Caco-2 (cell line): Measurements from ENCODE around the gene CAP1. TPM values are rescaled to one million over a fixed set of nuclear protein-coding genes. Genes with fewer than 3 reads are reported as not detected.

Experiments used
- BruUV-seq: library from RNA; stranded (reverse); fragments of 400-500 nt; replicated peaks from 2 replicates; lab custom pipeline; 2021; lab: Mats Ljungman, UMichigan
- CTCF ChIA-PET: fragments of 300-600 bp; sonication (Branson Sonifier 250); formaldehyde crosslinking; loops from one replicate; lab custom pipeline; 2022; ENCODE audit warnings: antibody characterized with exemption; lab: Charles Lee
- POLR2A ChIA-PET: fragments of 300-600 bp; sonication (Branson Sonifier 250); formaldehyde crosslinking; loops from one replicate; lab custom pipeline; 2022; ENCODE audit warnings: antibody characterized with exemption; lab: Charles Lee
- DNase-seq, 2 experiments: peaks; one replicate each; pipeline versions ENCODE4 v3.0.0 to v3.0.0-alpha.2; 2020 to 2022
- H3K27me3 ChIP-seq: replicated peaks from 2 replicates; pipeline ENCODE4 v1.6.0; 2011; ENCODE audit warnings: low read length; ENCODE audit not compliant: control insufficient read depth, insufficient read depth
- H3K36me3 ChIP-seq: 2 replicates; pipeline ENCODE4 v1.5.1; 2011; ENCODE audit warnings: low read length; ENCODE audit not compliant: control insufficient read depth, insufficient read depth
- H3K4me1 ChIP-seq: fragments of 250-450 bp; sonication (Bioruptor Pico); 2 replicates; pipeline ENCODE4 v1.5.1; 2020; ENCODE audit warnings: mild to moderate bottlenecking
- H3K4me3 ChIP-seq: 2 replicates; pipeline ENCODE4 v1.5.1; 2011; ENCODE audit warnings: low read depth, mild to moderate bottlenecking, control low read depth, low read length
- H3K9me3 ChIP-seq: fragments of 250-450 bp; sonication (Bioruptor Pico); 2 replicates; pipeline ENCODE4 v1.5.1; 2020; ENCODE audit warnings: mild to moderate bottlenecking, moderate library complexity
- H3K27ac Mint-ChIP-seq: one replicate; pipeline ENCODE4 v1.8.0; 2022; ENCODE audit warnings: mixed read lengths; ENCODE audit not compliant: unreplicated experiment
- H3K27me3 Mint-ChIP-seq: one replicate; pipeline ENCODE4 v1.8.0; 2022; ENCODE audit warnings: mixed read lengths; ENCODE audit not compliant: insufficient read depth, unreplicated experiment
- H3K36me3 Mint-ChIP-seq: one replicate; pipeline ENCODE4 v1.8.0; 2022; ENCODE audit warnings: mild to moderate bottlenecking, mixed read lengths; ENCODE audit not compliant: insufficient read depth, unreplicated experiment
- H3K4me1 Mint-ChIP-seq: one replicate; pipeline ENCODE4 v1.8.0; 2022; ENCODE audit warnings: low read depth, mixed read lengths; ENCODE audit not compliant: unreplicated experiment
- H3K4me3 Mint-ChIP-seq: one replicate; pipeline ENCODE4 v1.8.0; 2022; ENCODE audit warnings: mild to moderate bottlenecking, moderate library complexity, mixed read lengths; ENCODE audit not compliant: unreplicated experiment
- H3K9me3 Mint-ChIP-seq: one replicate; pipeline ENCODE4 v1.8.0; 2022; ENCODE audit warnings: mixed read lengths; ENCODE audit not compliant: unreplicated experiment
- intact Hi-C: fragments of 100-400 bp; cut with micrococcal nuclease; formaldehyde crosslinking; loops from one replicate; pipeline ENCODE4 v1.10.0; 2022; ENCODE audit not compliant: unreplicated experiment
- total RNA-seq: library from RNA; stranded (reverse); gene quantifications from 2 replicates; pipeline ENCODE4 v1.2.3, GENCODE V29; 2022
- TF ChIP-seq, protein P1 (sequence below), 2 experiments: fragments of 200-600 bp in 1 of 2; IDR thresholded peaks; 1 replicate in 1 of 2; 2 replicates in 1 of 2; pipeline versions ENCODE4 v1.5.1 to v1.8.0; 2011 to 2022; ENCODE audit warnings: antibody characterized with exemption in 1 of 2, control low read depth in 1 of 2, inconsistent platforms in 1 of 2, low read depth in 1 of 2, low read length in 1 of 2, mild to moderate bottlenecking in 1 of 2, moderate library complexity in 1 of 2; ENCODE audit not compliant: insufficient read depth in 1 of 2, severe bottlenecking in 1 of 2, unreplicated experiment in 1 of 2

CAP1 gene
- total RNA-seq, 1 experiment from 2014 or later: 181 TPM

DNA sequence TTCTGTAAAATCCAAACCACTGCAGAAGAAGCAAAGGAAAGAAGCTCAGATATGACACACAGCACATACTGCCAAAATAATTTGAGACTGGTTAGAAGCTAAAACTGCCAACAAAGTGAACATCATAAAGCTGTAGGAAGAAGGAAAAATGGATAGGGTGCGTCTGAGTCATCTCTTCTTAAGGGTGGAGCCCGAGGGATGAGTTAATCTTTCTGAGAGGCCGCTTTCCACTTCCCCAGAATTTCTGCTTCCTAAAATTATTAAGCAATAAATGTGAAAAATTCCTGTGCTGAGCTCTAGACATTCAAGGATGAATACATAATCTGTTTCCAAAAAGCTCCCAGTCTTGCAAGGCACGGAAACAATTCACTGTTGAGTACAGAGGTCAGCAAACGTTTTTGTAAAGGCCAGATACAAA lies 36.4 kb downstream of the CAP1 start:
- Mint-ChIP-seq H3K9me3 (no peaks in the 10 kb centered on the region), H3K4me3 (no peak overlapping the region), H3K36me3 (peaks cover 61% of the 10 kb centered on the region), H3K4me1 (no peaks in the 10 kb centered on the region), H3K27ac (no peak overlapping the region), H3K27me3 (no peaks in the 10 kb centered on the region)
- Histone ChIP-seq H3K4me1 (no peaks in the 10 kb centered on the region), H3K9me3 (no peaks in the 10 kb centered on the region), H3K4me3 (no peak overlapping the region), H3K27me3 (no peaks in the 10 kb centered on the region), H3K36me3 (no peaks in the 10 kb centered on the region; the same call in 1 of the 2 replicates)
- DNase-seq: no peak
- ChIA-PET POLR2A (no interaction called here), CTCF (interaction anchor here (0.5 to 1.0 kb wide), 2 partner anchors 241 to 262 kb away, joined by 3 read pairs; no protein-coding TSS in a partner anchor)
- intact Hi-C loops: loop anchor here (10.0 kb wide), 1 partner anchor 228 kb away; no protein-coding TSS in a partner anchor
- TF ChIP-seq, protein P1, sequence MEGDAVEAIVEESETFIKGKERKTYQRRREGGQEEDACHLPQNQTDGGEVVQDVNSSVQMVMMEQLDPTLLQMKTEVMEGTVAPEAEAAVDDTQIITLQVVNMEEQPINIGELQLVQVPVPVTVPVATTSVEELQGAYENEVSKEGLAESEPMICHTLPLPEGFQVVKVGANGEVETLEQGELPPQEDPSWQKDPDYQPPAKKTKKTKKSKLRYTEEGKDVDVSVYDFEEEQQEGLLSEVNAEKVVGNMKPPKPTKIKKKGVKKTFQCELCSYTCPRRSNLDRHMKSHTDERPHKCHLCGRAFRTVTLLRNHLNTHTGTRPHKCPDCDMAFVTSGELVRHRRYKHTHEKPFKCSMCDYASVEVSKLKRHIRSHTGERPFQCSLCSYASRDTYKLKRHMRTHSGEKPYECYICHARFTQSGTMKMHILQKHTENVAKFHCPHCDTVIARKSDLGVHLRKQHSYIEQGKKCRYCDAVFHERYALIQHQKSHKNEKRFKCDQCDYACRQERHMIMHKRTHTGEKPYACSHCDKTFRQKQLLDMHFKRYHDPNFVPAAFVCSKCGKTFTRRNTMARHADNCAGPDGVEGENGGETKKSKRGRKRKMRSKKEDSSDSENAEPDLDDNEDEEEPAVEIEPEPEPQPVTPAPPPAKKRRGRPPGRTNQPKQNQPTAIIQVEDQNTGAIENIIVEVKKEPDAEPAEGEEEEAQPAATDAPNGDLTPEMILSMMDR (IDR thresholded peaks at IDR 0.05; ENCODE audit: insufficient read depth in 1 of 2, low read depth in 1 of 2, low read length in 1 of 2, severe bottlenecking in 1 of 2, unreplicated experiment in 1 of 2): no peak
- no TSS peak for BruUV-seq

DNA sequence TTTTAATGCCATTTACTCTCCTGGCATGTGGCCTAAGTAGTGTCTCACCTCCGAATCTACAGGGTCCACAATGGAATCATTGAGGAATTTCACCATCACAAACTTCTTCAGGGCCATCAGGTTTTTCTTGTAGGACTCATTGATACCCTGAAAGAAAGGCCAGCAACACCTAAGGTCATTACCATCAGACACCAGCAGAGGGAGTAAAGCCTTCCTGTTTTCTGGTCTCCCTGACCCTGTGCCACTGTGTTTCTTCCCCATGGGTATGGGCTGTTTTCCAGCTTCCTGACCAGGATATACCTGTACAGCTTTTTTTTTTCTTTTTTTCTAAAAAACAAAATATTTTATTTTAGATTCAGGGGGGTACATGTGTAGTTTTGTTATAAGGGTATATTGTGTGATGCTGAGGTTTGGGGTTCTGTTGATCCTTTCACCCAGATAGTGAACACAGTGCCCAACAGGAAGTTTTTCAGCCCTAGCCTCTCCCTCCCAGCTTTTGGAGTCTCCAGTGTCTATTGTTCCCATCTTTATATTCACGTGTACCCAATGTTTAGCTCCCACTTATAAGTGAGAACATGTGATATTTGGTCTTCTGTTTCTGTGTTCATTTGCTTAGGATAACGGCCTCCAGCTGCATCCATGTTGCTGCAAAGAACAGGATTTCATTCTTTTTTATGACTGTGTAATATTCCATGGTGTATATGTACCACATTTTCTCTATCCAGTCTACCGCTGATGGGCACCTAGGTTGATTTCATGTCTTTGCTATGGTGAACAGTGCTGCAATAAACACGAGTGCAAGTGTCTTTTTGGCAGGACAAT lies 38.2 kb downstream of the CAP1 start:
- TF ChIP-seq, protein P1 (IDR thresholded peaks at IDR 0.05; ENCODE audit: insufficient read depth in 1 of 2, low read depth in 1 of 2, low read length in 1 of 2, severe bottlenecking in 1 of 2, unreplicated experiment in 1 of 2): peak; percentile 62 to 70
- POLR2A ChIA-PET: no interaction called here
- Mint-ChIP-seq H3K36me3 (peaks cover 53% of the 10 kb centered on the region), H3K4me3 (no peak overlapping the region), H3K4me1 (no peaks in the 10 kb centered on the region), H3K9me3 (no peaks in the 10 kb centered on the region), H3K27me3 (no peaks in the 10 kb centered on the region), H3K27ac (no peak overlapping the region)
- intact Hi-C loops: loop anchor here (1.0 to 10.0 kb wide), 2 partner anchors 226 to 260 kb away; no protein-coding TSS in a partner anchor
- Histone ChIP-seq H3K27me3 (no peaks in the 10 kb centered on the region), H3K9me3 (no peaks in the 10 kb centered on the region), H3K4me3 (no peak overlapping the region), H3K36me3 (no peaks in the 10 kb centered on the region), H3K4me1 (no peaks in the 10 kb centered on the region)
- CTCF ChIA-PET: interaction anchor here (0.8 to 1.4 kb wide), 3 partner anchors 65 to 260 kb away, joined by 4 to 6 read pairs (median 6); no protein-coding TSS in a partner anchor
- peak; percentile 58 to 75 for DNase-seq
- BruUV-seq: no TSS peak

DNA sequence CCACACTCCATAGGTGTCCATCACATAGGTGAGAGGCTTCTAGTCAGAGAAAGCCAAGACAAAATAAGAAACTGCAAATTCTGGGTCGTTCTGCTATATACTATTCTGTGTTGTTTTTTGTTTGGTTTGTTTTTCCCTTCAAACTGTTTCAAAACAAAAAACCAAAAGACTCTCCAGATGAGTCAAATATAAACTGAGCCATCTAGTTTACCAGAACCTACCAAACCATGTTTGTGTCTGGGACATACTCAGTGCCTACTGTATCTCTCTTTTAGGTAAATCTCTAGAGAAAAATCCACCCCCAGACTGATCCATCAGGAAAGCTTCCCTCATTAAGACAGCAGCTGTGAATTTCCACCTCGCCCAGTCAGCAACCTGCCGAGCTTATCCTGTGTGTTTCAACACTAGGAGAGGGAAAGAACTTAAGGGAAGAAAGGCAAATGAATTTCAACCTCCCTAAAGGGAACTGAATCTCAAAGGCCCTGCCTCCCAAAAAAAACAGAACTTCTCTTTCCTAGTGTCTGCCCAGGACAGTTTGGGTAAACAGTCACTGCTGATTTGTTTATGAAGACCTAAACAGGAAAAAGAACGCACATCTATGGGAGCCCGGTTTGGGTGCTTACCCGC lies 39.4 kb downstream of the CAP1 start:
- intact Hi-C loops: loop anchor here (10.0 kb wide), 2 partner anchors 65 to 225 kb away; no protein-coding TSS in a partner anchor
- POLR2A ChIA-PET: no interaction called here

More for the DNA sequence above, 39.4 kb downstream of the CAP1 start:
- no peaks in the 10 kb centered on the region for H3K27me3 ChIP-seq
- no peaks in the 10 kb centered on the region for H3K4me1 ChIP-seq
- H3K4me3 ChIP-seq: no peak overlapping the region
- no peak for DNase-seq
- H3K27me3 Mint-ChIP-seq: no peaks in the 10 kb centered on the region
- H3K27ac Mint-ChIP-seq: no peak overlapping the region
- H3K9me3 ChIP-seq: no peaks in the 10 kb centered on the region
- BruUV-seq: no TSS peak
- CTCF ChIA-PET: no interaction called here
- H3K36me3 ChIP-seq: no peaks in the 10 kb centered on the region
- no peaks in the 10 kb centered on the region for H3K4me1 Mint-ChIP-seq
- no peaks in the 10 kb centered on the region for H3K9me3 Mint-ChIP-seq
- TF ChIP-seq, protein P1 (IDR thresholded peaks at IDR 0.05; ENCODE audit: insufficient read depth in 1 of 2, low read depth in 1 of 2, low read length in 1 of 2, severe bottlenecking in 1 of 2, unreplicated experiment in 1 of 2): no peak
- H3K4me3 Mint-ChIP-seq: no peak overlapping the region
- peaks cover 49% of the 10 kb centered on the region for H3K36me3 Mint-ChIP-seq
